HG02763 (cell line): ENCODE data around the gene LTBP2.

Experiments
- ATAC-seq: cut with Tn5 transposase; IDR thresholded peaks from one replicate; pipeline ENCODE4 v1.9.1; 2021; ENCODE audit warnings: mild to moderate bottlenecking, moderate library complexity; ENCODE audit not compliant: unreplicated experiment

Gene LTBP2

DNA sequence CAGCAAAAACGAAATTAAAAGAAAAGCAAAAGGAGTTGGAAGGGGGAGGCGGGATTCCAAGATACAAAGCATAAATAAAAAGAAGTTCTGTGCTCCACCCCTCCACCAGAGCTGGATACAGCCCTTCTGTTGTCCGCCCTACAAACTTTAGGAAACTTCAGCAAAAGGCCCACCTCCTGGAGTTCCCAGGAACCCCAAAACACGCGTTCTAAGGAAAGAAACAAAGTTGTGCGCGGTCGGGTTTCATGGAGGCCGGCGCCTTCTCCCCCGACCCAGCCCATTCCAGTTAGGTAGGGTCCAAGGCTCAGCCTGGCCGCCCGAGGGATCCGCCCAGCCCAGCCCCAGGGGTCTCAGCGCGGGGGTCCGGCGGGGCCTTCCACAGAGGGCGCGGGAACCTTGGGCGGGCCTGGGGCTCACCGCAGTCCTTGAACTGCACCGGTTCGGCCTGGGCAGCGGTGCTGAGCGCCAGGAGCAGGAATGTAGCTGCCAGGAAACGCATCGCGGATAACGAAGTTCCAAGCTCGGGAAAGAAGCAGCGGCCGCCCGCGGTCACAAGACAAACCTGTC is 119.2 kb downstream of the LTBP2 start, which contains the start of gene NPC2:
NPC2 (minus strand) TSS at position 530 of the 567 bp plus-strand sequence; CDS start at position 499, 31 bp downstream.
- peak; percentile 4 for ATAC-seq

DNA sequence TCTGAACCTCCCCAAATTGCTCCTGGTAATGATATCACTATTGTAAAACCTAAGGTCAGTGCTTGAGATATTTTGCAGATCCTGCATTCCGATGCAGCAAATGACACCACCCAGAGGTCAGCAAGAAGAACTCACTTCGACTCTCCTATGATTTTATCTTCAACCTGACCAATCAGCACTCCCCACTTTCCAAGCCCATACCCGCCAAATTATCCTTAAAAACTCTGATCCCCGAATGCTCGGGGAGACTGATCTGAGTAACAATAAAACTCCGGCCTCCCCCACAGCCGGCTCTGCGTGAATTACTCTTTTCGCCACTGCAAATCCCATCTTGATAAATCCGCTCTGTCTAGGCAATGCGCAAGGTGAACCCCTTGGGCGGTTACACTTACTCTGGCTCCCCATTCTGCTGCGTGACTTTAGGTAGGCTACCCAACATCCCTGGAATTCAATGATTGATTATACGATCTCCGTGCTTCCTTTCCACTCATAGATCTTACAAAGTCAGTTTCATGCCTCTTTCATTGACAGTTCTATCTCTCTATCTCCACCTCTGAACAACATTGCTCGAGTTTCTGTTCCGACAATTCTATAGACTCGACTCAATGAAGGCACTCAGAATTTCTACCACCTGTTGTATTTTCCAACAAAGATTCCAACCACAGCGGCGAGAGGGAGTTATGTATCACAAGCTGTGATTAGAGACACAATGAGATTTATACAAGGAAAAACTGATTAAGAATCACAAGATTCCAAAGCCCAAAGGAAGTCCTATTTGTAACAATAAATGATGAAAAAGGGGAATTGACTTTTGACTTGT is 119.9 kb downstream of the LTBP2 start:
- no peak for ATAC-seq

DNA sequence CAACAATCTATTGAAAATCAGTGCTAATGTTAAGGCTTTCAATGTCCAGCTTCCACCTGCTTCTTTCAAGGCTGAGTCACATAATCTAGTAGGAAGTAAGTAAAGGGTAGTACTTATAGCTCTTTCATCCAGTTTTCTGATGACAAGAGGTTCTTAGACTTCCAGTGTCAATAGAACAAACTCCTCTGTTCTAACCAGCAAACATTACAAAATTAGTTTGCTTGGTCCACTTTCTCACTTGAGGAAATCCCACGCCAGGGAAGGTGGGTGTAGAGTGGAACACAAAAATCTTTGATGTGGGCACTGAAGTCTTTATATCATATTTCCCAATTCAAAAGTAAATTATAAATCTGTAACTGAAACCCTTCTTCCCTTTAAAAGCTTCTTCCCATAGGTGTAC is 121.6 kb downstream of the LTBP2 start:
- no peak for ATAC-seq

DNA sequence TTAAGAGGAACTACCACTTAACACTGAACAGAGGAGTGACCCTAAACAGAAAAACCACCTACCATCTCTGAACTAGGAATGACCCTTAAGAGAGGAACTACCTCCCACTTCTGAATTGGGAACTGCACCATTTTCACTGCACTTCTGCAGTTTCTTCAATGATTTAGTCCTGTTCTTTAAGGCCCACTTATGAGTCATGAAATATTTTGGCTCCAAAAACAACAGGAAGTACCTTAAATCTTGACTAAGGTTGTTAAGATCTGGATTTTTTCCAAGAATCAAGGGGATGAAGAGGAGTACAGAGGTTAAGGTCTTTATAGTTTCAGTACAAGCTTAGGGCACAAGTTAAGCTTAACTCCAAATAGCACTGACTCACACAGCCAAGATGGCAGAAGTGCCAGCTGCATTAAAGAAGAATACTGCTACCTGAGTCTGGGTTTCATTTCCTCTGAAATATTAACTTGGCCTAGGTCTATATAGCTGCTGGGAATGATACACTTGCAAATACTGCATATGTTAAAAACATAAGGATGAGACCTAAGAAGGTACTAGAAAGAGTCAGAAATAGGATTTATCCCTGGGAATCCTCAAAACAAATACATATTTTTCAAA is 123.1 kb downstream of the LTBP2 start:
- no peak for ATAC-seq

DNA sequence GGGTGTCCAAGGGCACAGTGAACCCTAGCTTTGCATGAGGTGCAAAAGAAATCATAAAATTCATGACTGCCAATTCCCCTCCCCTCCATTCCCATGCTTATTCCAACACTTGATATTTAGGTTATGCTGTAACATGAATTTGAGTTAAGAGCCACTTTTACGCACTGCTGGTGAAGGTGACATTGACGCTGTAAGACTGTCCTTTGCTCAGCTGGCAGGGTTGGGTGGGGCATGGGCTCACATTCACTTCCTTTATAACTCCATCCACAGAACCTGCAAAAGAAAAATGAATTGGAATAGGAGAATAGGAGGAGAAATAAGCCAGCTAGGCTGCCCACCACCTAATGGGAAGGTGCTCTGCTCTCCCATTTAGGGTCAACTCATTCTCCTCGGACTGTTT is 125.9 kb downstream of the LTBP2 start:
- no peak for ATAC-seq

DNA sequence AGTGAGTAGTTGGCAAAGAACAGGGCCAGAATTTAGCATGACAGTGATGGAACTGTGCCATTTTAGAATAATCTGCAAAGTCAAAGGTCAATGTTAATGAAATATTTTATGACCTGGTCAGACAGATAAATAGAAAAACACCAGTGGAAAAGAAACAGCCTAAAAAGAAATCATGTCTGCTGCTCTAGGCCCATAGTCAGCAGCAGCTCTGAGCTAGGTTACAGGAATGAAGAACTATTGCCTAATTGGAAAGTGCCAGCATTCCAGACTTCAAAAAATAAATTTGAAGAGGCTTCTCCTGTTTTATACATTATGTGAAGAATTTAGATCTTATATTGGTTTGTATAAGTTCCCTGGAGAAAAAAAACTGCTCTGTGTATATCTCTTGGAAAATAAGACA is 128.7 kb downstream of the LTBP2 start:
- no peak for ATAC-seq

DNA sequence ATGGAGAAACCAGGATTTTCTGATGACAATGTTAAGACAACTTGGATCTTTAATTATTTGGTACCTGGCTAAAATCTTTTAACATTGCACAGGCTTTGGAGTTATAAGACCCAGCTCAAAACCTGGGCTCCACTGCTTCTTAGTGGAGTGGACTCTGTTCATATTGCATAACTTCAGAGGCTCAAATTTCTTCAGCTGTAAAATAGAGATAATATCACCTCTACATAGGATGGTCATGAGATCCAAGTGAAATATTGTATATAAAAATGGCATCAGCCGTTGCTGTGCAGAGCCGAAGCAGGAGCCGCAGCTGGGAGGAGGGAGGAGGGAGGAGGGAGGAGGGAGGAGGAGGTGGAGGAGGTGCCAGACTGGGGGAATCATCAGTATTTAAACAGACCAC is 129.5 kb downstream of the LTBP2 start:
- no peak for ATAC-seq

DNA sequence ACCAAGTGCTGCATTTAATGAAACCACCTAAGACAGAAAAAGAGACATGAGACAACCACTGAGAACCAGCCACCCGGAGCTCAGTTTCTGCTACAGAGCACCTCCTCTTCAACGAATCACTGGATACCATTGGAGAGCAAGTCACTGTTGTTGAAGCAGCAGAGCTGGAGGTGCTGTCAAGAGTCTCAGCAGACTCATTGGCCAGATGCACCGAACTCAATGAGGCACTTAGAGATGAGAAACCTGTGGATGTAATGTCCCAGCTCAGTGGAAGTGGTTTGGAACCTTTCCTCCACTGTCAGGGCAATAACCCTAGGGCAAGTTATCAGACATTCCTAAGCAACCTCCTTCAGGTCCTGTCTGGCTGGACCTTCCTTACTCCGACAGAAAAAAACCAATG is 132.0 kb downstream of the LTBP2 start:
- ATAC-seq = no peak

DNA sequence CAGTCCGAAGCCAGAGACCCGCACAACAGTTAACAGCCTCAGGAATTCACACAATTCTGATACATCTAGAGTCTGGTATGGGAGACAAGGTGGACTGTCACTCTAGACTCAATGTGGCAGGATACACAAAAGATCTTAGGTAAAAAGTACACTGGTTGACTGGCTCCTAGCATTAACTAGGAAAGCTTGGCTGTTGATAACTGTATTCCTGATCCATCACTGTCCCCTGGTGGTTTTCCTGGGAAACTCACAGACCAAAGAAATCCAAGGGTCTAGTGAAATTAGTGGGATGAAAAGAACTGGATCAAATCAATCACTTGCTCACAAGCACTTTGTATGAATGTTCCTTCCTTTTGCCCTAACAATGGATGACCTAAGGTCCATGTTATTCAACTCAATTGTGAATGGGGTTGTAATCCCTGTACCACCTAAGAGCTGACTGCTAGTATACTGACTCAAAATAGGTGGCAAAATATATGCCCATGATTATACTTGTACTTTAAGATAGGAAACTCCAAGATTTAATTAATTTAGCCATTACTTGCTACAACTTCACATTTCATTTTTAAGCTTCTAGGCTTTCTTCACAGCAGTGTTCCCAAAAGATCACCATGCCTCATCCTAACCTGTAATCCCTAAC is 132.9 kb downstream of the LTBP2 start:
- no peak for ATAC-seq

DNA sequence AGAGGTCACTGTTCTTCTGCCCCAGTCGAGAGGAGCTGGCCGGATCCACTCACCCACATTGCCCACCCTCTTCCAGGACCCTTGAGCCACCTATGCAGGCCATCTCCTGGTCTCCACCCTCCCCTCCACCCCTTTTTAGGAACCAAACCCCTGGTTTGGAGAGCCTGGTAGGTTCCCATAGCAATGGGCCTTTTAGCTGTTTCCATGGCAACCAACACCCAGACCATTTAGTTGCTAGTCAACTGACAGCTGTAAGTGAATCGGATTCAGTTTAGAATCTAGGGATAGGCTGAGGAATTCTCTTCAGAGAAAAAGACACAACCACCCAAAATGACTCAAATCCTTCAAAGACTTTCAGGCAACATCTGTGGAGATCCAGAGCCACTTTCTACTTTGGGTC is 135.4 kb downstream of the LTBP2 start:
- no peak for ATAC-seq

DNA sequence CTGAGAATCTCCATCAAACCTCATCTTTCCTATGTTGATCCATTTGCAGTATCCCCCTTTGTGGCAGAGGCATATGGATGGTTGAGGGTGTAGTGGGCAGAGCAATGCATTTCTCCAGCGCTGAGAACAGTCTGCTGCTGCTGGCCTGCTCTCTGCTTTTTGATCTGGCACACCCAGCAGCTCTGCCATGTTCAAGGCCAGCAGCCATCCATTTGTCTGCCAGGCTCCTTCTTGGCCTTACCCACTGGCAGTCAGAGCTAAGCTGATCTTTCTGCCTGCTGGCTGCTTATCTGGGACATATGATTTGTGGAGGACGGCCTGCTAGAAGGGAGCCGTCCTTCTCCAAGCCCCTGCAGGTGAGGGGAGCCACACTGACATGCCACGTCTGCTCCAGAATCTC is 135.9 kb downstream of the LTBP2 start:
- ATAC-seq = no peak

DNA sequence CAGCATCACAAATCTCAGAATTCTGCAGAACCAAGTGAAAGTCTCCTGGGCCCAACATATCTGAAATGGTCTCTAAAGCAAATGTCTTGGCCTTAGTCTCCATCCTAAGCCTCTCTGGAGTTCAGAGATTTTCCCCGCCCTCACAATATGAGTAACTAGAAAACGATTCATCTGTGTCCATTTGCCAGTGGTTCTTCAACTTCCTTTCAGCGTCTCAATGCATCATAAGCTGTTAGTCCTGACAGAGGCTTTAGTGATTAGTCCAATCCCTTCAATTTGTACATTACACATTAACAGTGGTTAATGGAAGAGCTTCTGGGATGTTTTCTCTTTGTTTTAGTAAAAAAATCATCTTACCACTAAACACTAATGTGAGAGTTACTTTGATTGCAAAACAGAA is 136.4 kb downstream of the LTBP2 start:
- ATAC-seq = no peak

DNA sequence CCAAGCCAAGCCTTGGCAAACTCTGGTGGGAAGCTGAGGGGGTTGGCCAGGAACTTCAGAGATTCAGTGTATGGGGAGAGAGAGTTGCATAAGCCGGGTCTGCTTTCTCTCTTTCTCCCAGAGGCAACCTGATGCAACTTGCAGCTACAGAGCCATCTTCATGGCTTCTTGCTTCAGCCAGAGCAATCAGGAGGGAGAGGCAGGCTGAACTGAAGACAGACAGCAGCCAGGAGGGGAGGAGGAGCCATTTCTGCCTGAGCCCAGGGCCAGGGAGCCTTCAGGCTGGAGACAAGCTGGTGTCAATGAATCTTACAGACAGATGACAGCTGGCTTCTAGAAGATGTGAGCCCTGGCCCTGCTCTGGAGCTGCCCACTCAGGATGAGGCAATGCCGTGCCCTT is 137.7 kb downstream of the LTBP2 start:
- no peak for ATAC-seq

DNA sequence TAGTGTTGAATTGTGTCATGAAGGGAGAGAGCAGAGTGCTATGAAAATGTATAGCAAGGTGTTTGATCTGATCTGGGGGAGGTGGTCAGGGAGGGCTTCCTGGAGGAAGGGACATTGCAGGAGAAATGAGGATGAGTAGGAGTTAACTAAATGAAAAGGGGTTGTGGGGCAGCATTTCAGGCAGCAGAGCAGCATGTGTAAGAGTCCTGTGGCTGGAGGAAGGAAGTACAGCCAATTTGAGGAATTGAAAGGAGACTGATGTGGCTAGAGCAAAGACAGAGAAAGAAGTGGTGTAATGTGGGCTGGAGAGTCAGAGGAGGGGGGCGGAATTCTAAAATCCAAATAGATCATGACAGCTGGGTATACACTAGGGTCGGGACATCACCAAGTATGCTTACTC is 139.4 kb downstream of the LTBP2 start:
- no peak for ATAC-seq

DNA sequence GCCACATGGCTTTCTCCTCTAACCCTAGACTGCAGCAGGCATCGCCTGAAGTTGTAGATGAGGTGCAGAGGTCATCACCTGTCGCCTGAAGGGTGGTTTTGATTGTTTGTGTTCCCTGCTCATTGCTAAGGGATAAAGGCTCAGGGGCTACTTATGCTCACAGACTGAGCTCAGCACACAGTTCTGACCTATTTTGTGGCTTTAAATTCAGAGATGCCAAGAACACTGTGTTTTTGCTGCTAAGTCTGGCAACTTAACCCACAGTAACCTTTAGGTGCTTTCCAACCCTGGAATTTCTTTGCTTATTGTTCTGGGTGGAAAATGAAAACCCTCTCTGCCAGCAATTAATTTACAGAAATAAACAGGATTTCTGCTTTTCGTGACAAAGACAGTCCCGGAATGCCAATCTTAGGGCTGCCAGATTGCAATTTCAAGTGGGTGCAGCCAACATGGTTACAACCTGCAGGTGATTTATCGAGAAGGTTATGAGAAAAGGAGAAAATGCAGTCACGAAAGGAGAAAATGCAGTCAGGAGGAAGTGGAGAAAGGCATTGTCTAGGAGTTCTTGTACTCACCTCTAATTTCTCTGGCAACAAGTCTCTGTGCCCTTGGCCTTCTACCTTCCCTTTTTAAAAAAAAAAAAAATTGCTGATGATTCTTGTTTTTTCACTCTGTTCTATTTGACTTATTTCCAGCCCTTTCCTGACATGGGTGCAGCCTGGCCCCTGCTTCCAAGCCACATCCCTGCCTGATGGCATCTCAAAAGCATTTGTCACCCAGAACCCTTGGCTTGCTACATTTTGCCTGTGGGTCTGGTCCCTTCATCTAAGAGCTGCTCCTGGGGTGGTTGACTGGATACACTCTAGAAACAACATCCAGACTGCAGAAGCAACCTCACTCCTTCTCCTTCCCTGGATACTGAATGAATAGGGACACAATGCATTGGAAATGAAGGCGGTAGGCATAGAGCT is 142.2 kb downstream of the LTBP2 start:
- ATAC-seq = no peak

DNA sequence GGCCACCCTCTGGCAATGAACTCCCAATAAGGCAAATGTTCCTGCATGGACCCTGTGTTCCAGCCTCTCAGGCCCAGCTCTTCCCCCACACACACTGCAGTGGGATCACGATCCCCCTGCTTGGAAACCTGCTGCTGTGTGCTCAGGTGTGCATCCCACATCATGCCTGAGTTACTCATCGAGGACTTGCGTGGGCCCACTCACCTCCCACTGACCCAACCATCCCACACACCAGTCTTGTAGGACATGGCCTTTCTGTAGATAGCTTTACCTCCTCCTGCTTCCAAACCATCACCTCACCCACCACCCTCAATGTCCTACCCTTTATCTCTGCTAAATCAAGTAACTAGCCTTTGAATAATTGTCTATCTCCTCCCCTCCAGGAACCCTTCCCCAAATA is 143.5 kb downstream of the LTBP2 start:
- no peak for ATAC-seq

DNA sequence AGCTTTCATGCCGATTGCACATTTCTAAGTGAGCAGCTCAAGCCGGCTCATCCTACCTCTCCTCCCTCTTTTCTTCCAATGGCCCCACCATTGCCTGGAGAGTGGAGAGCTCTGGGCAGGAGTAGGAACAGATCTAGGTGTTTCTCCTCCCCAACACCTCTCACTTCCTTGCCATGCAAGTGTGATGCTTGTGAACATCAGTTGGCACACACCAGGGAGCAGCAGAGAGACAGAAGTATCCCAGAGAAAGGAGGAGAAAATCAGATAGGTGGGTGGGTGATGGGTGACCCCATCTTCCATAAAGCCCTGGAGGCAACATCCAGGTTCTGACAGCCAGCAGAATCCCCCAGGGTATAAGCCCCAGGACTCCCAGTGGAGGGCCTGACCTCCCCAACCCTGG is 146.7 kb downstream of the LTBP2 start:
- ATAC-seq = no peak

DNA sequence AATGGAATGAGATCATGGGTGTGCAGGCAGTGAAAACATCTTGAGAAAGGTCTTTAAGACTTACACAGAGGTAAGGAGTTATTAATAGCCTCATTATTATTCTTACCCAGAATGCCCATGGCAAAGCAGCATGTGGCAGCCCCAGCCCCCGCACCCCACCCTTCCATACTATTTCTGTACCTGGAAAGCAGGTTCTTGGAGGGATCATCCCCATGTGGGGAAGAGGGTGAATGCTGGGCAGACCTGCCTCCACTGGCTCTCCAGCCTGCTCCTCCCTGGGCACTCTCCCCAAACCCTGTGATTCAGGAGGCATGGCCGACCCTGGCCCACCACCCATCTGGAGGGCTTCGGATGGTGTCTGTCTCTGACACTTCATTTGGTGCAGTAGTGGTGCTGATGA is 147.3 kb downstream of the LTBP2 start:
- no peak for ATAC-seq

DNA sequence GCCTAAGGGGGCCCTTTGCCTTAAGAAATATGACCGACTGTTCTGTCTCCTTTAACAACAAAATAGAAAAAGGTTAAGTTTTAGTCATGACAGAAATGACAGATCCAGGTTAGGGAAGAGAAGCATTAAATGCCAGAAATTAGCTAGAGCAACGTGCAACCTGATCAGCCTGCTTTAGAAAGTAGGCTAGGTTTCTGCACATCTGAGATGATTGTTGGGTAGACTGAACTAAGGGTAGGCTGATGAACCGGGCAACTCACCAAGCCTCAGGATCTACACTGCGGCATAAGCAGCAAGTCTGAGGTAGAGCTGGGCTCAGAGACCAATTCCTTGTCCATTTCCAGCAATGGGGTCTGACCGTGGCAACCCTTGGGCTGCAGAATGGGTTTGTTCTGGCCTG is 148.3 kb downstream of the LTBP2 start:
- ATAC-seq = no peak

DNA sequence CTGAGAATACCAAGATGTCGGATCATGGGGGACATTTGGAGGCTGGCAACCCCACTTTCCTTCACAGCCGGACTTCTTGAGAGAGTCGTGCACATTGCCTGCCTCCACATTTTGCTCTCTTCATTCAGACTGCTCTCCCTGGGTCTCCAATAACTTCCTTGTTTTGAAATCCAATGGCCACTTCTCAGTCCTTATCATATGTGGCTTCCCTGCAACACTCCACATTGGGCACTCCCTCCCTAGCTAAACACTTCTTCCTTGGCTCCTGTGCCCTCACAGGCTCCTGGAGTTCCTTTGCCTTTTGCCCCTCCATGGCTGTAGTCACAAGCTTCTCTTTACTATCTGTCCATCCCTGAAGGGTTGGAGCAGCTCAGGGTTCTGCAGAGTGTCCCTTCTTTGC is 149.0 kb downstream of the LTBP2 start:
- ATAC-seq = no peak

DNA sequence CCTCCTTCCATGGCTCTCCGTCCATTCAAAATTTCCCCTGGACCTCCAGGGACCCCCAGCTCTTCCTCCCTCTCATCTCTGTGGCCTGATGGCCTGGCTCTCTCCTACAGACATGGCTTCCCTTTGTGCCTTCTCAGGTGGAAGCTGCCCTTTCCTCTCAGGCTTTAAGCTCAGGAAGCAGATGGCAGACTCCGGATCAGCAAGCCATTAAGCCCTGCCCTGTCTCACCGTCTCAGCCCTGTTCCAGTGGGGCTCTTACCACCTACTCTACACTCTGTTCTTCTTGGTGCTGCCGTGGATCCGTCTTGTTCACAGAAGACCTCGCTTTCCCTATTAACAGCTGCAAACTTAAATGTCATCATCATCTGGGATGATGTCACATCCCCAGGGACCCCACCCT is 152.1 kb downstream of the LTBP2 start:
- ATAC-seq = no peak
